Measurements from ENCODE around the gene GAK.

- TF ChIP-seq CTCF (IDR thresholded peaks at IDR 0.05) = no peak
- no peak for TF ChIP-seq POLR2A (IDR thresholded peaks at IDR 0.05; ENCODE audit: low read depth)
- no peak for TF ChIP-seq POLR2AphosphoS5 (IDR thresholded peaks at IDR 0.05)
- TF ChIP-seq EP300 (IDR thresholded peaks at IDR 0.05) = no peak
These were observed 83.8 kb downstream of the GAK start for GRCh38 chr4:848307-848691.

Data from esophagus muscularis mucosa (tissue), 4 donors.